Fibroblast of villous mesenchyme (primary cell): ENCODE data around the gene PATZ1. TPM values are rescaled to one million over a fixed set of nuclear protein-coding genes. Genes with fewer than 3 reads are reported as not detected.

Source experiments
- DNase-seq: peaks from one replicate; pipeline ENCODE4 v3.0.0-alpha.2; 2010; ENCODE audit warnings: low read depth
- H3K4me3 ChIP-seq: 2 replicates; pipeline ENCODE4 v1.5.1; 2011; ENCODE audit warnings: low read depth, mild to moderate bottlenecking, low read length
- total RNA-seq: library from RNA; depleted of rRNA; stranded (reverse); fragments of >200 nt; gene quantifications from 2 replicates; pipeline ENCODE4 v1.2.3, GENCODE V29; 2012
- TF ChIP-seq, protein P1 (sequence below): IDR thresholded peaks from 2 replicates; pipeline ENCODE4 v1.5.1; 2012; ENCODE audit warnings: low read depth, mild to moderate bottlenecking, low read length; ENCODE audit not compliant: insufficient read depth

PATZ1 gene
- total RNA-seq, 1 donor = 15.1 TPM

DNA sequence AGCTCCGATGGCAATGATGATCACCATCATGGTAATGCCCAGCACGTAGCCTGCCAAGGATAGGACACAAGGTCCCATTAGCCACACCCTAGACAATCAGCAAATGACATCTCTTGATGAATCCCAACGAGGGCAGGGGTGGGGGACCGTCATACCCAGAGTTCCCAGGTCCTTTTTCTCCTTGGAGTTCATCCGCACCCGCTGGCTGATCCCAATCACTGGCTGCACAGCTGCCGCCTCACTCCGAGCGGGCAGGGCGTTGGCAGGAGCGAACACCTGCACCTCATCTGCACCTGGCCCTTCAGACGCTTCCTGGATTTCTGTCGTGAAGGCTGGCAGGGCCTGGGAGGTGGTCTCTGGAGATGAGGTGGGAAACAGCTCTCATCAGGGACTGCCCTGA is 56.8 kb downstream of the PATZ1 start:
- TF ChIP-seq, protein P1, sequence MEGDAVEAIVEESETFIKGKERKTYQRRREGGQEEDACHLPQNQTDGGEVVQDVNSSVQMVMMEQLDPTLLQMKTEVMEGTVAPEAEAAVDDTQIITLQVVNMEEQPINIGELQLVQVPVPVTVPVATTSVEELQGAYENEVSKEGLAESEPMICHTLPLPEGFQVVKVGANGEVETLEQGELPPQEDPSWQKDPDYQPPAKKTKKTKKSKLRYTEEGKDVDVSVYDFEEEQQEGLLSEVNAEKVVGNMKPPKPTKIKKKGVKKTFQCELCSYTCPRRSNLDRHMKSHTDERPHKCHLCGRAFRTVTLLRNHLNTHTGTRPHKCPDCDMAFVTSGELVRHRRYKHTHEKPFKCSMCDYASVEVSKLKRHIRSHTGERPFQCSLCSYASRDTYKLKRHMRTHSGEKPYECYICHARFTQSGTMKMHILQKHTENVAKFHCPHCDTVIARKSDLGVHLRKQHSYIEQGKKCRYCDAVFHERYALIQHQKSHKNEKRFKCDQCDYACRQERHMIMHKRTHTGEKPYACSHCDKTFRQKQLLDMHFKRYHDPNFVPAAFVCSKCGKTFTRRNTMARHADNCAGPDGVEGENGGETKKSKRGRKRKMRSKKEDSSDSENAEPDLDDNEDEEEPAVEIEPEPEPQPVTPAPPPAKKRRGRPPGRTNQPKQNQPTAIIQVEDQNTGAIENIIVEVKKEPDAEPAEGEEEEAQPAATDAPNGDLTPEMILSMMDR = no peak
- no peak for DNase-seq

DNA sequence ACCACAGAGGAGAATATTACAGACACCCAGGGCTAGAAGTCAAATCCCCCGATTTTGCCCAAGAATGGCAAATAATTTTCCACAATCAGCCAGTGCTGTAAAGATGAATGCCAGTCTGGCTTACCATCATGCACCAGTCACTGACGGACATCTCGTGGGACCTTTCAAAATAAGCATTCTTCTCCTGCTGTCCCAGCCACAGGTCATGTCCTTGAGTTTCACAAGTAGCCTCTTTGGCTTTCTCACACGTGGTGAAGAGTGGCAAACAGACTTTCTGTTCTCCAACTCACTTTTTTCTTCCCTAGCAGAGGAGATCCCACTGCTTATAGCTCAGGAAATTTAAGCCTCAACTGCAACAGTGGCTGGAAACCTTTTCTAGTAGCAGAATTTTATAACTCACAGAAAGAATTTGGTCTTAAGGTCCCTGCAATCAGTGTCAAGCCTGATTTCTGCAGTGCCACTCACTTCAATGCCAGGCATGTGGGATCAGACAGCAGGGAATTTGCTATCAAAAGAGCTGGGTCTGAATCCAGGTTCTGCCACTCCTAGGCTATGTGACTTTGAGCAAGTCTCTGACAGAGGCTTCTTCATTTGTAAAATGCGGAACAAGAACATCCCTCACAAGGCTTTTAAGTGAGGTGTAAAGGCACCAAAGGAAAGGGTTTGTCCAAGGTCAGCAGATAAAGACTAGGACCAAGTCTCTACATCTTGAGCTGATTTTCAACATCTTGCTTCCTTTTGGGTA is 57.5 kb downstream of the PATZ1 start:
- DNase-seq = no peak
- no peak overlapping the region for H3K4me3 ChIP-seq
- TF ChIP-seq, protein P1 = no peak

More for the DNA sequence above, 56.8 kb downstream of the PATZ1 start:
- no peak overlapping the region for H3K4me3 ChIP-seq

DNA sequence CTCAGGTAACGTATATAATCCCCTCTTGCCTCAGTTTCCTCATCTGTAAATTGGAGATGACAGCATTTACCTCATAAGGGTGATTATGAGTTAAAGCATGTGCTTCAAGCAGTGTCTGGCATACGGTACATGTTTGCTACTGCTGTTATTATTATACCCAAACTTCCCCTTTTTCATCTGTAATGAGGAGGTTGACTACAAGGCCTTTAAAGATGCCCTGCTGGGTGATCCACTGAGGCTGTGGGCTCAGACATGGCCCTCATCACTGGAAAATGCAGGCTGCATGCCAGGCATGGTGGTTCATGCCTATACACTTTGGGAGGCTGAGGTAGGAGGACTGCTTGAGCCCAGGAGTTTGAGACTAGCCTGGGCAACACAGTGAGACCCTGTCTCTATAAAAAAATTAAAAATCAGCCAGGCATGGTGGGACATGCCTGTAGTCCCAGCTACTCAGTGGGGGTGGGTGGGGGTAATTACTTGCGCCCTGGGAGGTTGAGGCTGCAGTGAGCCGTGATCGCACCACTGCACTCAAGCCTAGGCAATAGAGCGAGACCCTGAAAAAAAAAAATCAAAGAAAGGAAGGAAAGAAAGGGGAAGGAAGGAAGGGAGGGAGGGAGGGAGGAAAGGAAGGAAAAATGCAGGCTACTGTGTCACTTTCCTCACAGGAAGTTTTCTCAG is 58.2 kb downstream of the PATZ1 start:
- no peak overlapping the region for H3K4me3 ChIP-seq
- DNase-seq = no peak
- TF ChIP-seq, protein P1 = no peak

DNA sequence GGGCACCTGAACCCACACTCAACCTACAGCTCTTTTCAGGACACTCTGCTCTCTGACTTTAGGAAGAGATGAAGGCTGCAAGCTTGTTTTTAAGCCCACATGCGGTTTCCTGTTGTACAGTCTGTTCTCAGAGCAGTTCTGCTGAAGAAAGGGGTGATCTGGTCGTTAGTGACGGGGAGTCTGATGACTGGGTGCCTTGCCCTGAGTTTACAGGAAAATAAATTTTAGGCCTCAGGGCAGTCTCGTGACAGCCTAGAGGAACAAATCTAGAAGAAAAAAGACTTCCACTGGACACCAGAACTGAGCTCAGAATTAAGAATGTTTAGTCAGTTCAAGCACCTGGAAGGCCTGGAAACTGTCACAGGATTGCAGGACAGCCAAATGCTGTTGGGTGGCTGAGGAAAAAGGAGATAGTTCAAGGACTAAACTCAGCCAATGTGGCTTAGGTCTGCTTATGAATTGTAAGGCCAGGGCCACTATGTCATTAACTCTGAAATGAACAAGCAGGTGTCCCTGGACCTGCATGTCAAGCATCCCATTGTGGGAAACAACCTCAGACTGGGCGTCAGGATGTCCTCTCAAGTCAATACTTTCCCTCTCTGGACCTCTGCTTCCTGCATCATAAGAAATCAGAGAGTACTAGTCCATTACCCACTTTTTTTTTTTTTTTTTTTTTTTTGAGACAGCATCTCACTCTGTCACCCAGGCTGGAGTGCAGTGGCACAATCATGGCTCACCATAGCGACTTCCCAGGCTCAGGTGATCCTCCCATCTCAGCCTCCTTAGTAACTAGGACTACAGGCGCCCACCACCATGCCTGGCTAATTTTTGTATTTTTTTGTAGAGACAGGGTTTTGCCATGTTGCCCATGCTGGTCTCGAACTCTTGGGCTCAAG is 59.5 kb downstream of the PATZ1 start:
- peak; percentile 24 for DNase-seq
- TF ChIP-seq, protein P1 = no peak
- H3K4me3 ChIP-seq = no peak overlapping the region

DNA sequence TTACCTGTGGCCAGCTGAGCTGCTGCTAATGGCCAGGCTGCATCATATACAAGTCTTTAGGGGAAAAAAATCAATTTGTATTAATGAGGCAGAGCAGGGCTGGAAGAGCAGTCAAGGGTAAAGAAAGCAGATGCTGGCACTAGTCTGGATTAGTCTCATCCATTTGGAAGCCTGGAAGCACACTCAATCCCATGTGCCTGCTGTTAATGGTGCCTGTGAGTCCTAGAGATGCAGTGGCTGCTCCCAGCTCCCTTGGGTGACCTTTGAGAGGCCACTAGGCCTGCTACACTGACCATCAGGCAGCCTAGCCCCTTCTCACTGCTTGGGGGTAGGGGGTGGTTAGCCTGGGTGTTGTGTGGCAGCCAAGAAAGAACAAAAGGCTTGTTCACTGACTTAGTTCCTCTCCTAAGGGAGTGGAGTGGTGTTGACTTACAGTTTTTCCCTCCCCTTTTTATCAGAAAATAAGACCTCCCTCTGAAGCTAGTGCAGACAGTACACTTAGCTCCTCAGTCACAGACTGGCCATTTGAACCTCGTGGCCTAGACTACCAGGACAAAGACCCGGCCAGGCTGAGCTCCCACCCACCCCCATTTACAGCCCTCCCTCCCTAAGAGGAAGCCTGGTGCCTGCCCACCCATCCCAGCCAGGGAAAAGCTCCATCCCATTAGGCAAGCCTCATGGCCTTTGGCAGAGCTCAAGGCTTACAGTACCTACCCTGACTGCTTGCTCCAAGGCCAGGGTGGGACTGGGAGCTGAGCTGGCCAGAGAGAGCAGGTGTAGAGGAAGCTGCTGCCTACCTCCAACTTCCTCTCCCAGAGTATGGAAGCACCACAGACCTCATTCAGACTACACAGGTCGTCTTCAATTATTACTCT is 61.6 kb downstream of the PATZ1 start:
- DNase-seq = no peak
- TF ChIP-seq, protein P1 = no peak
- no peak overlapping the region for H3K4me3 ChIP-seq

DNA sequence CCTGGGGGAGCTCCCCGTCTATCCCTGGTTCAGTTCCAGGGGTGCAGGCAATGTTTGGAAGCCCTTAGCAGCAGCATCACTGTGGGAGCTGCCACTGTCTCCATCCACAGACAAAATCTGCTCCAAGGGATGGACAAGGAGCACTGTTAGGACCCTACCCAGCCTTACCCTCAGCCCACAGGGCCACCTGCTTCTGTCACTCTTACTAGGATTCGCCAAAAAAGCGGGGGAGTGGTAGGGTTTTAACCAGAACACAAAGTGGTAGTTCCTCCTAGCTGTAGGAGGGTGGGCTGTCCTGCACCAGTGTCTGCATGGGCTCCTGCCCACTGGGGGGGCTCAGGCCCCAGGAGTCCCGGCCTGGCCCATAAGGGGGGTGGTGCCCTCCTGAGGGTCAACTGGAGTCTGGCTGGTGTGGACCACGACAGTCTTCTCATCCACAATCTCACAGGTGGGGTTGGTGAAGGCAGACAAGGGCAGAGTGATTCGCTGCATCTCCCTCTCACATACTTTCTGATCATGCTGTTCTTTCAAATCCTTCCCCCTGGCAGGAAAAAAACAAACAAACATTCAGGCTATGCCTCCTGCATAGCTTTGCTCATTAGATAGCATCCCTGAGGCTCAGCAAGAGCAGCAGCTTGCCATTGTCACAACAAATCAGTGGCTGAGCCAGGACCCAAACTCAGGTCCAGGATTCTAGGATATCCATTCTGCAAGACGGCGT is 63.2 kb downstream of the PATZ1 start:
- TF ChIP-seq, protein P1 = no peak
- no peak for DNase-seq
- no peak overlapping the region for H3K4me3 ChIP-seq
